ENCODE measurements around the gene OXER1. TPM values are rescaled to one million over a fixed set of nuclear protein-coding genes. Genes with fewer than 3 reads are reported as not detected.

Gene OXER1
- polyA plus RNA-seq, 3 donors, result 9.8 to 13.4 (median 12.8) TPM

DNA sequence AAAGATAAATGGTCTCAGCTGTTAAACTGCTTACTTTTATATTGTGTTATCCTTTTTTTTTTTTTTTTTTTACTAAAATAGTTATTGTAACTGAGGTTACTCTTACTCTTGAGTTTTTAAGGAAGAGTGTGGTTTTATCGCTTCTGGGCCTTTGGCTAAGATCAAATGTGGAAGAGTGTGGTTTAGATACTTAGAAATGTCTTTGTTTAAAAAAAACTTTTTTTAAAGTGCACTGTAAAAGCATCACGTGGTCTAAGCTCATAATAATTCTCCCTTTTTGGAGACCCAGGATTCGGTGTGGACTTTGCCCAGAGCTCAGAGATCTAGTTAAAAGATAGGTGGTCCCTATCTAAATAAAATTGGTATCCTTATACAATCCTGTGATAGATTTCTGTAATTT lies 11.9 kb upstream of the OXER1 start:
- no peak for DNase-seq

GRCh38 chr2:42775186-42775585 lies 11.3 kb upstream of the OXER1 start:
- DNase-seq, result no peak

DNA sequence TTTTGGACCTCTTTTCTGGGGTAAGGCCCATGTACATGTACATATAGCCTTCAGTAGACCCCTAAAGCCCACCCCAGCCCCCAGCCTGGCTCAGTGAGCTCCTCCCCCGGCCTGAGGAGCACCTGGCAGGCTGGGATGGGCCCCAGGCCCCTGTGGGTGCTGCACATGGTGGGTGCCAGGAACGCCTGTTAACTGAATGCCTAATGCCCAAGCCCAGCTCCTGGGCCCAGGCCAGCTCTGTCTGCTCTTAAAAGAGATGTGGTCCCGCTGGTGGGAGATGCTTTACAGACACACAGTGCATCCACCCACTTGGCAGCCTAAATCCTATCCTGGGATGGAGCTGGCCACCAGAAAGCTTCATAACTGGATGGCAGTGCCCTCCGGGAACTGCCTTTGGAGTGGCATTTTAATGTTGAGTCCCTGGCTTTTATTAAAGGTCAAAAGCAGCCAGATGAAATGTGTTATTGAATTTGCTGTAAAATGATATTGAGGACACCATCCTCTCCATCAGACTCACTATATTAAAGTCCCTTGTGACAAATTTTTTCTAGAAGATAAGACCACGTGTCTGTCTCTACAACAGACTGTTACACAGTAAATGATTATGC lies 7.7 kb upstream of the OXER1 start:
- no peak for DNase-seq

DNA sequence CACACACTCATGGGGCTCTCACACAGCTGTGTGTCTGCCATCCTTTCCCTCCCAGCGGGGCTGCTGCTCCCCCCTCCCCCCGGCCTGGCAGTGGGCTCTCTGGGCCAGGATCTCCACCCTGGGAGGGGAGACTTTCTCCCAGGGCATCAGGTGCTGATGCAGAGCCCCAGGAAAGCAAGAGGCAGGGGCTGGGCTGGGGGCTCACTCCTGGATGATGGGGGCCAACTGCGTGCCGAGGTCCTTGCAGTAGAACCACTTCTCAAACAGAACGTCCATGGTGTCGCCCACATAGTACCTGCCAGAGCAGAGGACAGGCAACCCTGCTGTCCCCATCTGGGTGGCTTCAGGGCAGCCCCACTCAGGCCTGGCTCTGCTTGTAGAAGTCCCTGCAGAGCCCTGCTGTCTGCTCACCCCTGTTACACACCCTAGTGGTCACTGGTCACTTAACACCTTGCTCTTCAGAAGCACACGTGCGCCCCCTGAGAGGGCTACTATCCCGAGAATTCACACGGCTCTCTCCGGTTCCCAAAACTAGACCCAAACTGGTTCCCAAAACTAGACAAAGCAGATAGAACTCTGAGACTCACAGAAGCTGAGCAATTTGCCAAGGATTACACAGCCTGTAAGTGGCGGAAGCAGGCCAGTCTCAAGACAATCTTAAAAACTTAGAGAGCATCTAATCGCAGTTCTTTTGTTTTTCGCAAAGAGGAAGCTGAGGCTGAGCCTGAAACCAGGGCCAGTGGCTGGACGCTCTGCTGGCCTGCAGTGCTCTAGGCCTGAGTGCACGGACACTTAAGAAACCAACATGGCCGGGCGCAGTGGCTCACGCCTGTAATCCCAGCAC lies 6.6 kb upstream of the OXER1 start:
- peak; percentile 31 for DNase-seq

GRCh38 chr2:42769583-42770287 lies 5.8 kb upstream of the OXER1 start:
- DNase-seq, result no peak

DNA sequence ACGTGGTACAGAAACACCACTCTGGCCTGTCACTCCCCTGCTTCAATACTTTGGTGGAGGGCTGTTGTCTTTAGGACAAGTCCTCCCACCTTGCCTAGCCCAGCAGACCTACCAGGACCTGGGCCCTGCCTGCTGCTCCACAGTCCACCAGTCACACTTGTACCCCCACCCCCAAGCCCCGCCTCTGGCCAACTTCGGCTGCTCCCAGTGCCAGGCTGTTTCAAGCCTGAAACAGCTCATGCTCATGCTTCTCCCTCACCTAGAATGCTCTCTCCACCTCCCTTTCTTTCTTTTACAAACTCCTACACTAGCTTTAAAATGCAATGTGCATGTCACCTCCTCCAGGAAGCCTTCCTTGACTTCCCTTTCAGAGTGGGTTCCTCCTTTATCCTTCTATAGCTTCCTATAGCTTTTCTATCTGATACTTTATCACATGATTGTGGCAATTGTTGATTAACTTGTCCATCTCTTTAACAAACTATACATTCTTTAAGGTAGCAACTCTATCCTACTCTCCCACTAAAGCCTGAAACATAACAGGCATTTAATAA lies 4.8 kb upstream of the OXER1 start:
- no peak for DNase-seq

- DNase-seq, result no peak
Measured at GRCh38 chr2:42767899-42768705, 4.2 kb upstream of the OXER1 start.

DNA sequence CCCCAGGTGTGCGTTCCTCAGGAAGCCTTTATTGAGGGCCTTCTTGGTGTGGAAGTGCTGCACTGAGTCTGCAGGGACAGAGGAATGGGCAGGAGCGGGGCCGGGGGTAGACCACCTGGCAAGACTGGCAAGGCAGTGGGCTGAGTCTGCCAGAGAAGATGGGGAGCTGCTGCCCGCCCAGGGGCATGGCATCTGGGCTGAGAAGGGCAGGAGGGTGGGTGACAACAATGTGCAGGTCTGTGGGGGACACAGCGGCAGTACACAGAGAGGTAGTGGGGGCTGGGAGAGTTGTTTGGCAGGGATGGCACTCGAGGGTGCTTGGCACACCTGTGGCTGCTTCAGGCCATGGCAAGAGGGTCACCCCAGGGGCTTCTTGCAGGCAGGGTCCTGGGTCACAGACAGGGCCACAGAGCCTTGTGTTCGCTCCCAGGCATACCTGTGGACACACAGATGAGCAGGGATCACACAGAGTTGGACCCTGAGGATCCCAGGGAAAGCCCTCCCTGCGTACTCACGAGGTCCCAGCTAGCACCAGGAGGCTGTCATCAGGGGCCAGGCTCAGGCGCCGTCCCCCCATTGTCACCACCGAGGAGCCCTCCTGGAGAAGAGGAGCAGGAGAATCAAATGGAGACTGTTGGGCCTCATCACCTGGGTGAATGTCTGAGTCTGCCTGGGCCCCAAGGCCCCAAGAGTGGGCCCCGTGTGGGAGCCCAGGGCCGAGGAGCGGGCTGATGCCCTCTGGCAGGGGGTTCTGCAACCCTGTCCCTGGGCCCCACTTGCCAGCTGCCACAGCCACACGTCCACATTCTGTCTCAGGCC lies 3.4 kb upstream of the OXER1 start:
- DNase-seq, result no peak

DNA sequence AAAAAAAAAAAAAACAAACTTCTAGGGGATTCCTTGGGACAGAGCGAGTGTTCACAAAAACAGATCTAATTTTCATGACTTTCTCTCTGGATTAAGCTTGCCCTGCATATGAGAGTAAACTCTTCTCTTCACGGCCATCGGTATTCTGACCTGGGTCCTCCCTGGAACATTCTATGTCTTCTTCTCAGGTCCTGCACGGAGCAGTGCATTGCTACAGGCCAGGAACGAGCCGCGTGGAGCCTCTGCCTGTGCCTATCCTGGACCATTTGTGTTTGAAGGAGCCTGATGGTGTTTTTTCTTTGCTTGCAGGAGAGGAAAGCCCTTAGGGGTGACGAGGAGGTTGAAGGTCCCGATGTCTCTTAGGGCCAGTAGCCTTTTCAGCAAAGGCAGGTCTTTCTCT lies 1.8 kb upstream of the OXER1 start:
- DNase-seq, result no peak

GRCh38 chr2:42764901-42765300 lies 966 bp upstream of the OXER1 start:
- no peak for DNase-seq

DNA sequence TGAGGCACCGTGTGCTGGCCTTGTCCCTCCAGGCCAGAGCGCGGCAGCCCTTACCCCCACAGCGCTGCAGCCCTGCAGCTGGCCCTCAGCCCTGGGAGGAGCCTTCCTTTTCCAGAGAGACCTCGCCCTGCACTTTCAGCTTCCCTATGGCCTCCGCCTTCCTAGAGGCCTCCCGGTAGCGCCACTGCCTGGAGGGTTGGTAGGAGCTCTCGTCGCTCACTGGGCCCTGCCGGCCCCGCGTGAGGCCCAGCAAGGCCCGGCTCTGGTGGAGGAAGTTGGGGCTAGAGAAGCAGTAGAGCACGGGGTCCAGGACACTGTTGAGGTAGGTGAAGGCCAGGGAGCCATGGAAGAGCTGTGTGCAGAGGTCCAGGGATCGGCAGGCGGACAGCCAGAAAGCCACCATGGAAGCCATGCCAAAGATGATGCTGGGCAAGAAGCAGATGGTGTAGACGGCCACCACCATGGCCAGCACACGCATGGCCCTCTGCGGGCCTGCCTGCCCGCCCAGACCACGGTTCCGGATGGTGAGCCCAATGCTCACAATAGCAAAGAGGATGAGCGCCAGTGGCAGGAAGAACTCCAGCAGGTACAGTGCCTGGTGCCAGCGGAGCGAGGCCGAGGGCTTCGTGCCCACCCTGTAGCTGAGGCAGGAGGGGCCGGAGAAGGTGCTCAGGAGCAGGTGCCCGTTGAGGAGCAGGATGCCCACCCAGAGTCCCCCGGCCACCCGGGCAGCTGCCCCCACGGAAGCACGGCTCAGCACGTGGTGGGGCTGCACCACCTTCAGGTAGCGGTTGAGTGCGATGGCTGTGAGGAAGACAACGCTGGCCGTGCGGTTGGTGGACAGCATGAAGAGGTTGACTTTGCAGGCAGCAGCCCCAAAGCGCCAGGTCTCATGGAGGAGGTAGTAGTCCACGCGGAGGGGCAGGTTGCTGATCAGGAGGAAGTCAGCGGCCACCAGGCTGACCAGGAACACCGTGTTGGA lies 821 bp downstream of the OXER1 start:
- no peak for DNase-seq

- DNase-seq, result no peak
Measured at GRCh38 chr2:42762155-42762554, 1.8 kb downstream of the OXER1 start.

- no peak for DNase-seq
Measured at GRCh38 chr2:42761554-42761953, 2.4 kb downstream of the OXER1 start.

GRCh38 chr2:42758751-42759150 lies 5.2 kb downstream of the OXER1 start:
- no peak for DNase-seq

- no peak for DNase-seq
Measured at GRCh38 chr2:42757981-42758740, 5.8 kb downstream of the OXER1 start.

- DNase-seq, result no peak
Measured at GRCh38 chr2:42756966-42757513, 6.9 kb downstream of the OXER1 start.

- no peak for DNase-seq
Measured at GRCh38 chr2:42756150-42756775, 7.7 kb downstream of the OXER1 start.

All from renal pelvis (tissue), 4 donors.